T-cell (primary cell): ENCODE data around the gene OR7C1. TPM values are rescaled to one million over a fixed set of nuclear protein-coding genes. Genes with fewer than 3 reads are reported as not detected.
A peak's percentile ranks its signal among the peaks of the same experiment; 100 is the strongest.
"Not testable (repeated sequence)": the region's sequence is repeated elsewhere in the genome, so short reads cannot be mapped to it uniquely, and the experiment has no call there.

Source experiments
- ATAC-seq, 4 experiments: fragments of 200-7000 bp in 3 of 4; fragments of 150-1000 bp in 1 of 4; cut with Tn5 transposase; replicated peaks in 1 of 4; 1 replicate in 3 of 4; 2 replicates in 1 of 4; pipeline ENCODE4 v1.10.0; 2021; ENCODE audit warnings: moderate library complexity in 3 of 4, mild to moderate bottlenecking in 2 of 4, moderate number of reproducible peaks in 1 of 4
- CTCF ChIA-PET, 2 donors: fragments of 300-600 bp; sonication (Branson Sonifier 250); formaldehyde crosslinking; loops; one replicate each; lab custom pipeline; 2022; ENCODE audit warnings: antibody characterized with exemption in 2 of 2; lab: Charles Lee
- POLR2A ChIA-PET, 2 donors: fragments of 300-600 bp; sonication (Branson Sonifier 250); formaldehyde crosslinking; loops; one replicate each; lab custom pipeline; 2022; ENCODE audit warnings: antibody characterized with exemption in 2 of 2; lab: Charles Lee
- DNase-seq, 35 experiments: peaks; one replicate each; pipeline versions ENCODE4 v3.0.0 to v3.0.0-alpha.2; 2013 to 2023
- H3K27ac ChIP-seq: one replicate; pipeline ENCODE4 v1.5.1; 2013; ENCODE audit warnings: low read length
- H3K27me3 ChIP-seq, 2 experiments: replicated peaks in 1 of 2; 1 replicate in 1 of 2; 2 replicates in 1 of 2; pipeline versions ENCODE4 v1.6.1 to v1.7.0; 2013; ENCODE audit warnings: low read length in 1 of 2, mixed read lengths in 1 of 2; ENCODE audit not compliant: control insufficient read depth in 2 of 2, insufficient read depth in 2 of 2; ENCODE audit errors: extremely low read depth in 1 of 2
- H3K36me3 ChIP-seq, 2 donors: 1 replicate in 1 of 2; 2 replicates in 1 of 2; pipeline versions ENCODE4 v1.6.1 to v1.7.0; 2013; ENCODE audit warnings: low read length in 1 of 2; ENCODE audit not compliant: control insufficient read depth in 2 of 2, insufficient read depth in 1 of 2; ENCODE audit errors: extremely low read depth in 1 of 2
- H3K4me1 ChIP-seq, 2 experiments: 1 replicate in 1 of 2; 2 replicates in 1 of 2; pipeline versions ENCODE4 v1.6.1 to v1.7.0; 2013; ENCODE audit warnings: low read length in 2 of 2, mixed read lengths in 1 of 2; ENCODE audit not compliant: insufficient read depth in 2 of 2, control insufficient read depth in 1 of 2; ENCODE audit errors: extremely low read depth in 1 of 2
- H3K4me3 ChIP-seq, 2 donors: 1 replicate in 1 of 2; 2 replicates in 1 of 2; pipeline versions ENCODE4 v1.5.1 to v1.7.0; 2013; ENCODE audit warnings: mild to moderate bottlenecking in 2 of 2, low read length in 1 of 2, moderate library complexity in 1 of 2; ENCODE audit not compliant: control insufficient read depth in 1 of 2; ENCODE audit errors: extremely low read depth in 1 of 2
- H3K9me3 ChIP-seq: 2 replicates; pipeline ENCODE4 v1.7.0; 2013
- H3K27ac Mint-ChIP-seq, 2 donors: one replicate each; pipeline ENCODE4 v1.8.0; 2020 to 2021; ENCODE audit warnings: mild to moderate bottlenecking in 2 of 2, mixed read lengths in 2 of 2
- H3K27me3 Mint-ChIP-seq, 2 donors: one replicate each; pipeline ENCODE4 v1.8.0; 2021 to 2022; ENCODE audit warnings: mixed read lengths in 2 of 2
- H3K36me3 Mint-ChIP-seq: one replicate; pipeline ENCODE4 v1.8.0; 2021; ENCODE audit warnings: mixed read lengths
- H3K4me1 Mint-ChIP-seq, 3 donors: one replicate each; pipeline ENCODE4 v1.8.0; 2020 to 2022; ENCODE audit warnings: mixed read lengths in 3 of 3, mild to moderate bottlenecking in 1 of 3
- H3K4me3 Mint-ChIP-seq, 3 donors: one replicate each; pipeline ENCODE4 v1.8.0; 2020 to 2022; ENCODE audit warnings: mild to moderate bottlenecking in 3 of 3, mixed read lengths in 3 of 3, moderate library complexity in 3 of 3
- H3K9me3 Mint-ChIP-seq, 3 donors: one replicate each; pipeline ENCODE4 v1.8.0; 2020 to 2022; ENCODE audit warnings: mixed read lengths in 3 of 3
- WGBS: methylation state at CpG from one replicate; pipeline ENCODE4 v1.1.5; 2013; ENCODE audit warnings: missing lambda C conversion rate; ENCODE audit not compliant: insufficient coverage; 5-methylcytosine and 5-hydroxymethylcytosine counted together
- total RNA-seq, 35 experiments: library from RNA in 6 of 35; stranded (reverse) in 6 of 35; fragments of 120-200 nt in 1 of 35; gene quantifications; one replicate each; pipeline versions ENCODE4 v1.2.1 to v1.2.4 and lab custom pipeline; 2013 to 2026

OR7C1 gene
- total RNA-seq, 5 donors from 2014 or later (not counting 1 experiment from before 2014, with no cell fraction given) = not detected

GRCh38 chr19:14795078-14795721, 39.8 kb downstream of the OR7C1 start:
- POLR2A ChIA-PET = no interaction called here
- CTCF ChIA-PET = no interaction called here
- H3K4me1 Mint-ChIP-seq = no peaks in the 10 kb centered on the region
- H3K27me3 Mint-ChIP-seq = peaks cover 14 to 17% of the 10 kb centered on the region in 2 donors
- H3K36me3 Mint-ChIP-seq = no peaks in the 10 kb centered on the region
- ATAC-seq (no peak), DNase-seq (no peak)
- H3K9me3 Mint-ChIP-seq = no peaks in the 10 kb centered on the region
- H3K9me3 ChIP-seq = no peaks in the 10 kb centered on the region
- H3K27me3 ChIP-seq = peaks cover 0 to 2% of the 10 kb centered on the region in 2 experiments
- no peaks in the 10 kb centered on the region for H3K4me1 ChIP-seq
- H3K4me3 ChIP-seq = no peak overlapping the region
- H3K36me3 ChIP-seq = no peaks in the 10 kb centered on the region
- H3K4me3 Mint-ChIP-seq = no peak overlapping the region
- H3K27ac Mint-ChIP-seq = no peak overlapping the region
- WGBS = 100% methylated on average over 1 of the region's 5 CpGs
- H3K27ac ChIP-seq = no peak overlapping the region

- H3K27ac ChIP-seq, H3K9me3 Mint-ChIP-seq, H3K36me3 ChIP-seq, H3K9me3 ChIP-seq, H3K4me3 ChIP-seq, H3K27me3 ChIP-seq, H3K4me1 ChIP-seq, H3K36me3 Mint-ChIP-seq, CTCF ChIA-PET, H3K27ac Mint-ChIP-seq, ATAC-seq, H3K4me3 Mint-ChIP-seq, H3K4me1 Mint-ChIP-seq, DNase-seq, POLR2A ChIA-PET: not testable (repeated sequence)
- 100% methylated on average over 3 of the region's 6 CpGs for WGBS
- peaks cover 6 to 12% of the 10 kb centered on the region in 2 donors for H3K27me3 Mint-ChIP-seq
Measured at GRCh38 chr19:14792250-14792649, 42.7 kb downstream of the OR7C1 start.

GRCh38 chr19:14786421-14786851, 48.5 kb downstream of the OR7C1 start:
- Mint-ChIP-seq H3K4me1 (peaks cover 16 to 28% (median 19%) of the 10 kb centered on the region in 3 donors), H3K27me3 (peaks cover 10 to 19% of the 10 kb centered on the region in 2 donors), H3K36me3 (no peaks in the 10 kb centered on the region), H3K9me3 (no peaks in the 10 kb centered on the region), H3K4me3 (no peak overlapping the region), H3K27ac (no peak overlapping the region)
- no peak overlapping the region for H3K4me3 ChIP-seq
- DNase-seq (peak in 9 of 35 experiments; percentile 5 to 43 (median 14)), ATAC-seq (no peak)
- 35% methylated on average over 7 of the region's 18 CpGs for WGBS
- no peak overlapping the region for H3K27ac ChIP-seq
- no peaks in the 10 kb centered on the region for H3K36me3 ChIP-seq
- ChIA-PET POLR2A (interaction anchor here in 1 of 2 donors (0.5 kb wide), 1 partner anchor 56 kb away, joined by 4 read pairs; no protein-coding TSS in a partner anchor), CTCF (interaction anchor here in 1 of 2 donors (0.7 kb wide), 1 partner anchor 1495 kb away, joined by 4 read pairs; no protein-coding TSS in a partner anchor)
- no peaks in the 10 kb centered on the region for H3K9me3 ChIP-seq
- peaks cover 0 to 37% of the 10 kb centered on the region in 2 experiments for H3K27me3 ChIP-seq
- H3K4me1 ChIP-seq = peaks cover 0 to 20% of the 10 kb centered on the region in 2 experiments

- peak in 4 of 35 experiments; percentile 8 to 49 (median 18) for DNase-seq
- H3K27ac Mint-ChIP-seq = peak overlapping the region in 1 of 2 donors; percentile 55
- peaks cover 10 to 24% of the 10 kb centered on the region in 2 donors for H3K27me3 Mint-ChIP-seq
- H3K9me3 Mint-ChIP-seq, H3K4me3 Mint-ChIP-seq, H3K36me3 ChIP-seq, POLR2A ChIA-PET, H3K9me3 ChIP-seq, H3K27ac ChIP-seq, H3K4me3 ChIP-seq, H3K36me3 Mint-ChIP-seq: not testable (repeated sequence)
- ATAC-seq = peak in 2 of 4 experiments; percentile 14 to 31
- CTCF ChIA-PET = interaction anchor here in 1 of 2 donors (0.6 kb wide), 1 partner anchor 9 kb away, joined by 5 read pairs; no protein-coding TSS in a partner anchor
- peaks cover 16 to 28% (median 19%) of the 10 kb centered on the region in 3 donors for H3K4me1 Mint-ChIP-seq
- Histone ChIP-seq H3K4me1 (peaks cover 0 to 20% of the 10 kb centered on the region in 2 experiments), H3K27me3 (peaks cover 0 to 40% of the 10 kb centered on the region in 2 experiments)
- WGBS = 12% methylated on average over 3 of the region's 11 CpGs
Measured at GRCh38 chr19:14785102-14785793, 49.7 kb downstream of the OR7C1 start.

- Mint-ChIP-seq H3K4me1 (peaks cover 16 to 28% (median 19%) of the 10 kb centered on the region in 3 donors), H3K27me3 (peaks cover 10 to 24% of the 10 kb centered on the region in 2 donors)
- WGBS = 0% methylated on average over 1 of the region's 10 CpGs
- H3K36me3 Mint-ChIP-seq, H3K27ac Mint-ChIP-seq, H3K4me3 Mint-ChIP-seq, H3K27ac ChIP-seq, POLR2A ChIA-PET, ATAC-seq, H3K36me3 ChIP-seq, H3K9me3 ChIP-seq, H3K4me3 ChIP-seq, H3K9me3 Mint-ChIP-seq: not testable (repeated sequence)
- peaks cover 0 to 41% of the 10 kb centered on the region in 2 experiments for H3K27me3 ChIP-seq
- CTCF ChIA-PET = interaction anchor here in 1 of 2 donors (0.6 kb wide), 1 partner anchor 9 kb away, joined by 5 read pairs; no protein-coding TSS in a partner anchor
- peaks cover 0 to 20% of the 10 kb centered on the region in 2 experiments for H3K4me1 ChIP-seq
- DNase-seq = peak in 7 of 35 experiments; percentile 8 to 51 (median 19)
Measured at GRCh38 chr19:14784730-14785101, 50.3 kb downstream of the OR7C1 start.

GRCh38 chr19:14783410-14783998, 51.5 kb downstream of the OR7C1 start:
- peaks cover 0 to 46% of the 10 kb centered on the region in 2 experiments for H3K27me3 ChIP-seq
- peaks cover 0 to 20% of the 10 kb centered on the region in 2 experiments for H3K4me1 ChIP-seq
- CTCF ChIA-PET, H3K27ac Mint-ChIP-seq, H3K9me3 ChIP-seq, POLR2A ChIA-PET, H3K4me3 ChIP-seq, H3K27ac ChIP-seq, ATAC-seq, DNase-seq, H3K9me3 Mint-ChIP-seq, H3K4me3 Mint-ChIP-seq, H3K36me3 ChIP-seq, H3K36me3 Mint-ChIP-seq: not testable (repeated sequence)
- WGBS = 40% methylated on average over 1 of the region's 8 CpGs
- Mint-ChIP-seq H3K27me3 (peaks cover 16 to 34% of the 10 kb centered on the region in 2 donors), H3K4me1 (peaks cover 16 to 28% (median 19%) of the 10 kb centered on the region in 3 donors)
